Measurements from ENCODE around the gene HIF3A. TPM values are rescaled to one million over a fixed set of nuclear protein-coding genes. Genes with fewer than 3 reads are reported as not detected.
"Not testable (repeated sequence)": the region's sequence is repeated elsewhere in the genome, so short reads cannot be mapped to it uniquely, and the experiment has no call there.

HIF3A gene
- total RNA-seq, 1 experiment from 2014 or later = 0.98 TPM

GRCh38 chr19:46256855-46257254 lies 40.0 kb upstream of the HIF3A start:
- Histone ChIP-seq H3K9me3 (ENCODE audit: control insufficient read depth in 1 of 2, insufficient read depth in 1 of 2, low read depth in 1 of 2, low read length in 2 of 2) (no peaks in the 10 kb centered on the region), H3K9me2 (ENCODE audit: insufficient read depth) (no peaks in the 10 kb centered on the region), H3K4me1 (ENCODE audit: control insufficient read depth in 1 of 2, insufficient read depth in 2 of 2, low read length in 2 of 2) (peaks cover 13 to 14% of the 10 kb centered on the region in 2 experiments), H3K4me2 (ENCODE audit: low read length) (no peak overlapping the region), H3K9ac (ENCODE audit: low read length) (no peak overlapping the region), H3K4me3 (replicated peaks in 1 of 2; ENCODE audit: low read depth in 1 of 2, low read length in 2 of 2) (no peak overlapping the region), H2AFZ (ENCODE audit: low read depth, low read length, poor library complexity, severe bottlenecking) (no peak overlapping the region), H3K36me3 (ENCODE audit: control insufficient read depth in 1 of 2, insufficient read depth in 2 of 2, low read length in 2 of 2) (no peaks in the 10 kb centered on the region), H3K27ac (ENCODE audit: low read depth, low read length) (no peak overlapping the region), H4K20me1 (ENCODE audit: insufficient read depth) (no peaks in the 10 kb centered on the region), H3K79me2 (ENCODE audit: insufficient read depth, low read length) (no peaks in the 10 kb centered on the region), H3K27me3 (ENCODE audit: insufficient read depth, low read length) (peaks cover 41% of the 10 kb centered on the region; the same call in 1 of the 2 replicates)
- no peak for DNase-seq (ENCODE audit: low read depth, low spot score)
- no peak for ATAC-seq
- no peak for TF ChIP-seq SRF (IDR thresholded peaks at IDR 0.05; ENCODE audit: low read depth)
- TF ChIP-seq JUND (IDR thresholded peaks at IDR 0.05) = no peak
- TF ChIP-seq, protein P1, sequence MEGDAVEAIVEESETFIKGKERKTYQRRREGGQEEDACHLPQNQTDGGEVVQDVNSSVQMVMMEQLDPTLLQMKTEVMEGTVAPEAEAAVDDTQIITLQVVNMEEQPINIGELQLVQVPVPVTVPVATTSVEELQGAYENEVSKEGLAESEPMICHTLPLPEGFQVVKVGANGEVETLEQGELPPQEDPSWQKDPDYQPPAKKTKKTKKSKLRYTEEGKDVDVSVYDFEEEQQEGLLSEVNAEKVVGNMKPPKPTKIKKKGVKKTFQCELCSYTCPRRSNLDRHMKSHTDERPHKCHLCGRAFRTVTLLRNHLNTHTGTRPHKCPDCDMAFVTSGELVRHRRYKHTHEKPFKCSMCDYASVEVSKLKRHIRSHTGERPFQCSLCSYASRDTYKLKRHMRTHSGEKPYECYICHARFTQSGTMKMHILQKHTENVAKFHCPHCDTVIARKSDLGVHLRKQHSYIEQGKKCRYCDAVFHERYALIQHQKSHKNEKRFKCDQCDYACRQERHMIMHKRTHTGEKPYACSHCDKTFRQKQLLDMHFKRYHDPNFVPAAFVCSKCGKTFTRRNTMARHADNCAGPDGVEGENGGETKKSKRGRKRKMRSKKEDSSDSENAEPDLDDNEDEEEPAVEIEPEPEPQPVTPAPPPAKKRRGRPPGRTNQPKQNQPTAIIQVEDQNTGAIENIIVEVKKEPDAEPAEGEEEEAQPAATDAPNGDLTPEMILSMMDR (IDR thresholded peaks at IDR 0.05 in 2 of 3, conservative IDR thresholded peaks at IDR 0.05 in 1 of 3; ENCODE audit: borderline replicate concordance in 1 of 3, insufficient read depth in 1 of 3, low read depth in 2 of 3, low read length in 2 of 3) = no peak
- TF ChIP-seq YY1 (IDR thresholded peaks at IDR 0.05; ENCODE audit: extremely low read depth, insufficient replicate concordance, low read depth, low read length) = no peak
- no peak for TF ChIP-seq RAD21 (IDR thresholded peaks at IDR 0.05; ENCODE audit: low read depth)
- no peak for TF ChIP-seq ELF1 (IDR thresholded peaks at IDR 0.05; ENCODE audit: borderline replicate concordance, low read depth)
- no peak for TF ChIP-seq CBX3 (IDR thresholded peaks at IDR 0.05; ENCODE audit: low read depth)
- TF ChIP-seq POLR2A (IDR thresholded peaks at IDR 0.05; ENCODE audit: borderline replicate concordance, extremely low read depth, insufficient read depth, insufficient read length) = no peak
- no peak for TF ChIP-seq ZNF274 (IDR thresholded peaks at IDR 0.05; ENCODE audit: low read depth, low read length)
- no peak for TF ChIP-seq EGR1 (IDR thresholded peaks at IDR 0.05; ENCODE audit: low read depth)
- no peak for TF ChIP-seq SIN3A (IDR thresholded peaks at IDR 0.05; ENCODE audit: low read depth)
- TF ChIP-seq ZFX (IDR thresholded peaks at IDR 0.05) = no peak
- TF ChIP-seq, protein P2, sequence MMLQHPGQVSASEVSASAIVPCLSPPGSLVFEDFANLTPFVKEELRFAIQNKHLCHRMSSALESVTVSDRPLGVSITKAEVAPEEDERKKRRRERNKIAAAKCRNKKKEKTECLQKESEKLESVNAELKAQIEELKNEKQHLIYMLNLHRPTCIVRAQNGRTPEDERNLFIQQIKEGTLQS (IDR thresholded peaks at IDR 0.05) = no peak
- TF ChIP-seq EZH2phosphoT487 (IDR thresholded peaks at IDR 0.05; ENCODE audit: borderline replicate concordance) = no peak
- TF ChIP-seq TCF7L2 (IDR thresholded peaks at IDR 0.05; ENCODE audit: borderline replicate concordance, extremely low read depth, insufficient read depth, insufficient read length) = no peak
- no peak for TF ChIP-seq SP1 (IDR thresholded peaks at IDR 0.05; ENCODE audit: low read depth)
- ChIA-PET POLR2A (no interaction called here), RAD21 (ENCODE audit: low non-redundant PET in 1 of 2, low total read pairs in 2 of 2, uncharacterized antibody in 2 of 2, unreplicated experiment in 2 of 2) (no interaction called here), CTCF (no interaction called here)
- BruUV-seq (replicated peaks) = no TSS peak
- intact Hi-C loops (cut with micrococcal nuclease) = loop anchor here (2.0 kb wide), 1 partner anchor 14 kb away; no protein-coding TSS in a partner anchor

- H3K36me3 ChIP-seq (ENCODE audit: control insufficient read depth in 1 of 2, insufficient read depth in 2 of 2, low read length in 2 of 2); H3K27ac ChIP-seq (ENCODE audit: low read depth, low read length); ATAC-seq; H3K9me2 ChIP-seq (ENCODE audit: insufficient read depth); BruUV-seq (replicated peaks); H4K20me1 ChIP-seq (ENCODE audit: insufficient read depth); RAD21 ChIA-PET (ENCODE audit: low non-redundant PET in 1 of 2, low total read pairs in 2 of 2, uncharacterized antibody in 2 of 2, unreplicated experiment in 2 of 2); H3K4me2 ChIP-seq (ENCODE audit: low read length); H3K9ac ChIP-seq (ENCODE audit: low read length); DNase-seq (ENCODE audit: low read depth, low spot score); H2AFZ ChIP-seq (ENCODE audit: low read depth, low read length, poor library complexity, severe bottlenecking); H3K4me3 ChIP-seq (replicated peaks in 1 of 2; ENCODE audit: low read depth in 1 of 2, low read length in 2 of 2); intact Hi-C loops (cut with micrococcal nuclease); H3K79me2 ChIP-seq (ENCODE audit: insufficient read depth, low read length); H3K9me3 ChIP-seq (ENCODE audit: control insufficient read depth in 1 of 2, insufficient read depth in 1 of 2, low read depth in 1 of 2, low read length in 2 of 2): not testable (repeated sequence)
- ChIA-PET POLR2A (interaction anchor here (1.1 kb wide), 1 partner anchor 183 kb away, joined by 3 read pairs; no protein-coding TSS in a partner anchor), CTCF (interaction anchor here (12.3 kb wide), 1 partner anchor 182 kb away, joined by 305 read pairs; no protein-coding TSS in a partner anchor)
- Histone ChIP-seq H3K27me3 (ENCODE audit: insufficient read depth, low read length) (peaks cover 33% of the 10 kb centered on the region), H3K4me1 (ENCODE audit: control insufficient read depth in 1 of 2, insufficient read depth in 2 of 2, low read length in 2 of 2) (peaks cover 29% of the 10 kb centered on the region in 2 experiments)
Observed at GRCh38 chr19:46261501-46261900, 35.3 kb upstream of the HIF3A start.

Data from HCT116 (cell line).